ENCODE measurements around the gene CEP95.
"Not testable (repeated sequence)": the region's sequence is repeated elsewhere in the genome, so short reads cannot be mapped to it uniquely, and the experiment has no call there.

The CEP95 gene

DNA sequence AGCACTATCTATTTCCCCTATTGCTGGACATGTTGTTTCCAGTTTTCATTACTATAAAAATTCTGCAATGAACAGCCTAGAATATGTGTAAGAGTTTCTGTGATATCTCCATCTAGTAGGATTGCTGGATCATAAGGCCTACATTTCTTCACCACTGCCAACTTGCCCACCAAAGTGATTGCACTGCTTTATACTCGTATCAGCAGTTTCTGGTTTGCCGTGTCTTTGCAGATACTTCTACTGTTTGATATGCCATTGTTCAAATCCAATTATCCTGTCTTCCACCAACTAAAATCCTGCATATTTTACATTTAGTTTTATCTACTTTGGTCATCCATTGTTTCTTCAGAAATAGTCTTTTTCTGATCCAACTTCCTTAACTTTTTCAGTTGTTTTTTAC lies 21.1 kb downstream of the CEP95 start:
- DNase-seq = no peak

DNA sequence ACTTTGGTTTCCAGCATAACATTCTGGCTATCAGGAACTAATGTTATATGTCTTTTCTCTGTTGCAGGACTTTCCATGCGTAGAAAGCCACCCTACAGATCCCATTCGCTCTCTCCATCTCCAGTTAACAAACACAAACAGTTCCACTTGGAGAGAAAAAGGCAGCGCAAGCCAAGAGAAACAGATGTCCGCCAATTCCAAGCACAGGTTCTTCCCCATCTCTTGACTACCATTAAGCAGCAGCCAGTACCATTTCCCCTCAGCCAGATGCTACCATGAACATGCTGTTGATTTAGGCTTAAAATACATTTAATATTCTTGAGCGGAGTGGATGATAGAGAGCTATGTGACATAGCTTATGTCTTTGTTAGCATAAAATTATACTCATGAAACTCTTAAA lies 22.4 kb downstream of the CEP95 start:
- DNase-seq = no peak

DNA sequence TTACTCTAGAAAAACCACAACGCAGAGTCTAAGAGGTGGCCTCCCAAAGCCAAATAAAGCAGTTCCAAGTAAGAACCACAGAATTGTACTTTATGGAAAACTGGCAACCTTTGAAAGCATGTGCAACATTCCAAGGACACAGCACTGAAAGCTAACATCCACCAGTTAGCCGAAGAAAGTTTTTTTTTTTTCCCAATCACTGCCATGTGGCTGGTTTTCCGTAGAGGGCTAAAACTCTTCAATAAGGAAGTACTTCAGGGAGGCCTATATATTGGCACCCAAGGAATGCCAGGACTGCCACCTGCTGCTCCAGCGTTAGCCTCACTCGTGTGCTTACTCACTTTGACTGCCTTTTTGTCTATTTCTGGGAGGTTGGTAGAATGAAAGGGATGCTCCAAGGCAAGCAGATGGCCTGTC lies 25.2 kb downstream of the CEP95 start:
- no peak for DNase-seq

DNA sequence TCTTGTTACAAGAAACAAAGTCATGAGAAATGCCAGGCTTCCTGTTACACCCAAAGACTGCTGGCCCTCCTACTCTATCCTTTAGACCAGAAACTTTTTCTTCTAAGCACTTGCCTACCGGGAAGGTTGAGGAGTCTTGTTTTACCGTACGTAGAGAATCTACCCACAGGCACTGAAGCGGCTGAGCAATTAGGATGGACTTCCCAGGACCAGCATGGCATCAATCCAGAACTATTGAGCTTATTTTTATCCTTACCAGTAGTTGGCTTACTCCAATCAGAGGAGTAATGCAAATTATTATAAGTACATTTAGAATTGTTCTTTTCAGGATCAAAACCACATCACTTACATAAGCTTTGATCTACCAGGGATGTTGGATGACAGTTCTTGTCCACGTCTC lies 25.6 kb downstream of the CEP95 start:
- no peak for DNase-seq

DNA sequence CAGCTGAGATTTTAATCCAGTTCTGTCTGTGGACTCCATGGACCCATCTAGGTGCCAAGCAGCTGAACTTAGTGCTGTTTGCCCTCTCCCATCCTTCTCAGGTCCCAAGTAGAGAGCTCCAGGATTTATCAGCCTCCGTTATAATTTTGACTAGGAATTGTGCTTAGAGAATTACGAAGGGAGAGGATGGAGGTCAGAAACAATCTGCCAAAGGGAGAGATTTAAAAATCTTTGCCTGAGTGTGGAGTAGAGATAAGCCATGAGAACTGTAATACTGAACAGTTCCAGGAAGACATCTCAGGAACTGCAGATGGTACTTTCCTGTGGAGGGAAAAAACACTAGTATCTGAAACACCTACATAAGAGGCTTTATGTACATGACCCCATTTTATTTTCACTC lies 27.0 kb downstream of the CEP95 start:
- no peak for DNase-seq

DNA sequence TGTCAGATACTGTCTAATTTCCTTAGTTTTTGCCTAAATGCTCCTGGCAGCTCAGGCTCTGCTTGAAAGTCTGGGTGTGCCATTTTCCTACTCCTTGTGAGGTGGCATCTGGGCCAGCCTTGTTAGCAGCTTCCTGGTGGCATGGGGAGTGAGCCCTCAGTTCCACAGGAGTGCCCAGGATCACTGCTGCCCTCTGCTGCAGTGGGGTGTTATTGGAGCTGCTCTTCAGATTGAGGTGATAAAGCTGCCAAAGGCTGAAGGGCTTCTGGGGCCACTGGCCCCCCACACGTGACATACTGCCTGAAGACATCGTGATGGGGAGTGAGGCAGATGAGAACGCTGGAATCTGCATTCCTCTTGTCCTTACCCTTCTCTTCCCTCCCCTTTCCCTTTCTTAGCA lies 27.4 kb downstream of the CEP95 start:
- no peak for DNase-seq

DNA sequence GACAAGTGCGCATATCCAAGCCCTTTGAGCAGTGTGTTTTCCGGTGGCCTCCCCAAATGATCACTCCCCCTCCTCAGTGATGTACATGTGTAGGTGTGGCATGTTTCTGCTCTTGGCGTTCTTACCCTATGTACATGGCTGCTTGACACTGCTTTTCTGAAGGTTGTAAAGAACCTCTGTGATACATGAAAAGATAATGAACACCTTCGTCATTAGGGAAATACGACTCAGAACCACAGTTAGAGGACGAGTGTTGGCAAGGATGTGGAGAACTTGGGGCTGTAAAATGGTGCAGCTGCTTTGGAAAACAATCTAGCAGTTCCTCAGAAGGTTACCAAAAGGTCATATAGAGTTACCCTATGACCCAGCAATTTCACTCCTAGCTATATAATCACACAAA lies 28.6 kb downstream of the CEP95 start:
- no peak for DNase-seq

DNA sequence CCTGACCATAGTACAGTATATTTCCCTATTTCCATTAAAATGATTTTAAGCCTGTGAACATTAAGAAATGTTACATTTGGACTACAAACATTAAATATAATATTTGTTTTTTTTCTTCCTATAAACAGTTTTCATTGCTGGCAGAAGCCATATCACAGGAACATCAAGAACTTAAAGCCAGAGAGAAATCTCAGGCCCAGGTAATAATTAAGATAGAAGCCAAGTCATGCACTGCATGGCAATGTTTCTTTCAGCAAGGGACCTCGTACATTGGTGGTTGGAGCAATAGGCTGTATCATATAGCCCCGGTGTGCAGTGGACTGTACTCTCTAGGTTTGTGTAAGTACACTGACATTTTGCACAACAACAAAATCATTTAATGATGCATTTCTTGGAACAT lies 30.1 kb downstream of the CEP95 start:
- no peak for DNase-seq

DNA sequence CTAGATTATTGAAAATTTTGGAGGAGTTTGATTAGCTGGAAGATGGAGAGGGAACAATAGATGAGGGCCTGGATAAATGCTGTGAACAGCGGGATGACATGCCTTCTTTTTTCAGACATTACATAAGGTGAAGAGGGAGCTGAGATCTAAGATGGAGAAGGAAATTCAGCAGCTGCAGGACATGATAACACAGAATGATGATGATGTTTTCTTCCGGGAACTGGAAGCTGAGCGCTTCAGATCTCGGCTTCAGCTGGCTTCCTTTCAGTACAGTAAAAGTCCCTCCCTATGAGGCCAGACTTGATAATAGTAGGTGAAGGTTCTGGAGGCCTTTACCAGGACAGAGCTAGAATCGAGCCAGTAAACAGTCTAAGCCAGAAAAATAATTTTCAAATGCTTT lies 30.7 kb downstream of the CEP95 start:
- no peak for DNase-seq

DNA sequence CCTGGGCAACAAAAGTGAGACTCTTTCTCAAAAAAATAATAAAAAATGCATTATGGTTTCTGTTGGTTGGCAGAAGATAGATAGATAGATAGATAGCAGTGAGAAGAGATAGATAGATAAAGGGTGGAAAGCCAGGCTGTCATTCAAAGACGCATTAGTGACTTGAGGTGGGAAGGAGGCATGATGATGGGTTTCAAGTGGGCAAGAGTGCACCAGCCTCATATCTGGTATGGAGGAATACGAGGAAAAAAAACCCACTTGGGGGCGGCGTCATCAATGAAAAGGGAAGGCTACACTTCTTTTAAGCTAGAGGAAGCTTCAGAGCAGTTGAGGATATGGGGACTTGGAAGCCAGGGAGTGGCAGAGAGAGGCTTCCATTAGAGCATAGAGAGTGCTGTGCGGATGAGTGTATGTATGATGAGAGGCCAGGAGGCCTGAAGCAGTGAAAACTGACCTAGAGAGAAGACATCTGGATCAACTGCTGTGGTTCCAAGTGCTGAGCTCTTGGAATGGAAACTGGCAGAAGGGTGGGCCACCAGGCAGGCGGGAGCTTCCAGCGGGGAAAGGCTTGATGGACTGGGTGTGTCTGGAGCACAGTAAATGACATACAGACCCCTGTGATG lies 31.8 kb downstream of the CEP95 start:
- DNase-seq = no peak

DNA sequence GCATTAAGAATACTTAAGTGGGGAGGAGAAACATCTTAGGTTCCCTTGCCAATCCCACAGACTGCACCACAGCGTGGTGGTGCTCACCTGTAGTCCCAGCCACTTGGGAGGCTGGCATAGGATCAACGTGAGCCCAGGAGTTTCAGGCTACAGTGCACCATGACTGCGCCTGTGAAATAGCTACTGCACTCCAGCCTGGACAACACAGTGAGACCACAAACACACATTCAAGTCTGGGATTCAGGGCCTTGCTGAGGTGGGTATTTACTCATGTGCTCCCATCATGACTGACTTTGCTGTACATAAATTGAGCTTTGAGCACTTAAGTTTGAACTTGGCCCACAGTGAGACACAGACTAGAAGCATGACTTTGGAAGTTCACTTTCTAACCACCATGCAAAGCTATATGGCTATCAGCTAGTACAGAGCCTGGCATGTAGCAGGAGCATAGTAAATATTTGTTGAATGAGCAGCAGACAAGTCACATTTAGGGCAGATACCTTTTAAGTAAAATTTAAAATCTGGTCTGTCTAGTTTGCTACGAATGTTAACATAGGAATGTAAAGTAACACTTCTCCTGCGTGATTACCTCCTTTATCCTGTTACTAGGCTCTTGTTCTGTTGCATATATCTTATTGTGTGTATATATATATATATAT lies 33.5 kb downstream of the CEP95 start:
- no peak for DNase-seq

DNA sequence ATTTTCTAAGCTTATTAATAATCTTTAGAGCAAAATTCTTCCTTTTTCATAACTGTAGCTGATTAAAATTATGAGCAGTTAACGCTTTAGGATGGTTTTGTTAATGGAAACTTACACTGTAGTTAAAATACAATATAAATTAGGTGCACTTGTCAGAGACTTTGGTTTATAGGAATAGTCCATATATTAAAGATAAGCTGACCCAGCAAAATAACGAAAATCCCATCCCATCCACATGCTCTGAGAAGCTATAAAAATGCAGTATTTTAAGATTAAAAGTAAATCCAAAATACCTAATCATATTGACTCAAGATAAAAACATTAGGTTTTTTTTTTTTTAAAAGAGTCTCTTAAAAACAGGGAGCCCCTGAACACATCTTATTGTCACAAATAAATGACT lies 38.0 kb downstream of the CEP95 start:
- no peak for DNase-seq

DNA sequence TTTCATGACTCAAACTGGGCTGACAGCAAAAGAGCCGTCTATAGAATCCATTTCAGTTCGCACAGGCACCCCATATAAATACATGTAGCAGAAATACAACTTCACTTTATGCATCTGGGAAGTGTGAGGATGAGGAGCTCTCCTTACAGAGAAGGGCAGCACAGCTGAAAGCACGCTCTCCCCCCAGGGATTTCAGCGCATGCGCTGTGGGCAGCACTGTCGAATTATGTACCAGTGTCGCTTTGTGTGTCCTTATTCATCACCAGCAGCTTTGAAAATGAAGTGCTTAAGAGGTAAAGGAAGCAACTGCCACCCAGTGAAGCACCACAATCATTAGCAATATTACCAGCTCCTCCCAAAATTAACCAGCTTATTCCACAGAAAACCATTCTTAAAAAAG lies 39.9 kb downstream of the CEP95 start:
- no peak for DNase-seq

DNA sequence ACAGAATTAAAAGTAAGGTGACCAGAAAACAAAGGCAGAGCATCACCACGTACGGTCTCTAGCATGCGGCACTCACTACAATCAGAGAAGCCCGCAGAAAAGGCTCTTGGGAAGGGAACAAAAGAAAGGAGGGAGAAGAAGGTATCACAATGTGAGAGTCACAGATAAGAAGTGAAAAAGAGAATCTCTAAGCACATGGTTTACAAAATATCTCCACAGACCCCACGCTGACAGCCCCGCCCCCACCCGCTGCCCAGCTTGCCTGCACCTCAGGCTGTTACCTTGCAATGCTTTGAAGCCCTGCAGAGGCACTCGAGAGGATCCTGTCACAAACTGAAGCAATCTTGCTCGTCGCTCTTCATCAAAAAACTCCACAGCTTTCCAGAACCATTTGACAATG lies 40.5 kb downstream of the CEP95 start:
- no peak for DNase-seq

DNA sequence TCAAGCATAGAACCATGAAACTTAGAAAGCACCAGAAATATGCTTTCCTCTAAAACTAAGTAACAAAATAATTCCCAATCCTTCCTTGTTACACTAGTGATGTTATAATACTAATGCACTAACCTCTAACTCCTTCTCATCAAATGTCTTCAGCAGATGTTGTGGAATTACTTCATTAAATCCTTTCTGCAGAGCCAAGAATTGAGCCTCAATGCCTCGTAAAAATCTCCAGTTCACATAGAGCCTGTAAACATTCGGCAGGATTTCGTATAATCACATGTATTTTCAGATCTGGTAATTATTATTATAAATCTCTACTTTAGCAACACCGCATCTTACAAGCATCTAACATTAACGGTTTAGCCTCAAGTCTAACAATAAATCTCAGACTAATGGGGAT lies 44.7 kb downstream of the CEP95 start:
- DNase-seq = no peak

DNA sequence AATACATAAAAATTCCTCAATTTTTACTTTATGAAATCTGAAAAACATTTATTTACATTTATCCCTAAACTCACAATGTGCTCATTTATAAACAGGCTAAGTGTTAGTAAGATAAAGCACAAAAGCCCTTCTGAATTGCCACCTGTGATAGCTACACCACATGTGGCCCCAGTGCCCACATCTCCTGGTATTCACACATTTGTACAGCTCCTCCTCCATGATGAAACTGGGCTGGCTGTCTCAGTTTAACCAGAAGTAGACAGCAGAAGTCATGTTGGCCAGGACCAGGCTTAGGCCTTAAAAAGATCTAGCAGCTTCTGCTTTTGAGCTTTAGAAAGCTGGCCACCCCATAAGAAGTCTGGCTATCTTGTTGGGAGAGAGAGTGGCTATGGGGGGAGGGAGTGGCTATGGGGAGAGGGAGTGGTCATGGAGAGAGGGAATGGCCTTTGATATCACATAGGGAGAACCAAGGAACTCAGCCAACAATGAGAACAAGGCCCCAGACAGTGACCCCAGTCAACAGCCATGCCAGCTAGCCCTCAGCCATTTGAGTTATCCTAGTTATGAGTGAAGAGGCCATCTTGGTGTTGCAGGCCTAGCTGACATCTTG lies 47.4 kb downstream of the CEP95 start:
- no peak for DNase-seq

DNA sequence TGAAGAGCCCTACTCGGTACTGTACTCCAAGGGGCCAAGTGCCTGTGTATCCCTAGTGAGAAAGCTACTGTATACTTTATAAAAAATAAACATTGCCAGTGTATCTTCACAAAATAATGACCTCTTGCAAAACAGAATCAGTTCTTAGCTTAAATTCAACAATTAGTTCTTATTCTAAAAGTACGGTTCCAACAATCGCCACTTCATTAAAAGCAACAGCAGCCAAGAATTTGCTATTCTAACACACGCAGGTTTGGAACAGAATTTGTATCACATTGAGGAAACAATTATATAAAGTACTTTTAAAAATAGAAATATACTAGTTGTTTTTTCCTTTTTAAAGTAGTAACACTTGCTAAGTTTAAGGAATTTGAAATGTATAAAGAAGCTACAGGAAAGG lies 48.5 kb downstream of the CEP95 start:
- DNase-seq = no peak

DNA sequence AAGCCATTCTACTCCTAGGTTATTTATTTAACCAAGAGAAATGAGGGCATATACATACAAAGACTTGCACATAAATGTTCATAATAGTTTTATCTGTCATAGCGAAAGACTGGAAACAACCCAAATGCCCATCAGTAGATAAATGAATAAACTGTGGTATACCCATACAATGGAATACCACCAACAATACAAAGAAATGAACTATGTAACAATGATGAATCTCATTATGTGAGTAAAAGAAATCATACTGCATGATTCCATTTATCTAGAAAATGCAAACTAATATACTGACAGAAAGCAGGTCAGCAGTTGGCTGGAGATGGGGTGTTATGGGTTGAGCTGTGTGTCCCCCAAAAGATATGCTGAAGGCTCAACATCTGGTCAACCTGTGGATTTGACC lies 57.3 kb downstream of the CEP95 start:
- DNase-seq = no peak

DNA sequence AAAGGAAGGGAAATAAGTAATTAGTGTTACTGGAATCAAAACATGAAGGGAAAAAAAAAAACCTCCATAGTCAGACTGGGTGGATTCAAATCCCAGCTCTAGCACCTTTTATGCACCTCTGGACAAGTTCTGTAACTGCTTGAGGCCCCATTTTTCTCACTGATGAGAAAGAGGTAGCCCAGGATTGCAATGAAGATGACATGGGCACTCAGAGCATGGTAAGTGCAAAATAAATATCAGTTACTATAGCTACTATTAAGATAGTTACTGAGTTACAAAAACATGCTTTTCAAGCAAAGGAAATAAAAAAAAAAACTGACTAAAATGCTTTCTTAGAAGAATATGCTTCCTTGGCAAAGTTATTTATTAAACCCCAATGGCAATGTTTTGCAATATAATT lies 58.8 kb downstream of the CEP95 start:
- DNase-seq = no peak

DNA sequence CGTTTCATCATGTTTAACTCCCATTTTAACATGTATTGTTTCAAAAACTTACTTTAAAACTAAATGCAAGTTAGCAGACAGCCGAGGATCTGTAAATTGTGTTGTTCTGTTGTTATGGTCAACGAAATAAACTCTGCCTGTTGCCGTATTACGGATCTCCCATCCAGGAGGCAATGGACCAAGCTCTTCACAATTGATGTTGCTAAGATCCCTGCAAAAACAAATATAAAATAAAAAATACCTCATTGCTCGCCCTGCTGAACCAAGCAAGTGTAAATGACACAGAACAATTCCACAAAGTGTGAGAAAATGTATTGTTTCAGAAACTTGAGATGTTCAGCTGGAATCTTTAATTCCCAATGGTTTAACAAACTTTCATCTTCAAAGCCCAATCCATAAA lies 65.0 kb downstream of the CEP95 start:
- DNase-seq = no peak

DNA sequence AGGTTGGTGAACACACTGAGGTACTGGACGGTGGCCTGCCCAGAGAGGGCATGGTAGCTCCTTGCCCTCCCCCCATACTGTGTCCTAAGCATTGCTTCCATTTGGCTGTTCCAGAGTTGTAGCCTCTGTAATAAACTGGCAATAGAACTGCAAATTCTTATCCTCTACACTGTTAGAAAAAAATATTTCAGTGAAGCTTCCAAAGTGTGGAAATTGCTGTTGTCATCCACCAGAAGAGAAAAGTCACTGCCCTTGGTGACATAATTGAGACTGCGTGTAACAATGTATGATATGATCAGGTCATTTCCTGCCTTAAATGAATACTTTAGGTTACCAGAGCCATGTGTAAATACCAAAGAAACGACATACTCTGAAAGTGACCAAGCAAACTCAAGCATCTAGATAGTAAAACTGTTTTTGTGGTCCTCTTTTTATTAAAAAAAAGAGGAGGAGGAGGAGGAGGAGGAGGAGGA lies 65.9 kb downstream of the CEP95 start:
- no peak for DNase-seq

DNA sequence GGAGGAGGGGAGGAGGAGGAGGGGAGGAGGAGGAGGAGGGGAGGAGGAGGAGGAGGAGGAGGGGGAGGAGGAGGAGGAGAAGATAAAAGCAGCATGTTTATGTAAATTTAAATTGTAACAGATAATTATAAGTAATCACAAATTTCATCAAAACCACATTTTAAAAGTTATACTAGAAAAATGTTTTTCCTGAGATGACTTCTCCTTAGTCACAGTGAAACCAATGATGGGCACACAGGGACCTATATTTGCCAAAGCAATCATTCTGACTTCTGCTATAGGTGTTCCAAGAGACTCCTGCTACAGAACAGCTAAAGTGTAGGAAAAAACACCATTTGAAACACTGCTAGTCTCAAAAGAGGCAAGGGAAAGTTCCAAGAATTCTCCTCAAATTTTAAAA lies 66.4 kb downstream of the CEP95 start:
- no peak for DNase-seq

DNA sequence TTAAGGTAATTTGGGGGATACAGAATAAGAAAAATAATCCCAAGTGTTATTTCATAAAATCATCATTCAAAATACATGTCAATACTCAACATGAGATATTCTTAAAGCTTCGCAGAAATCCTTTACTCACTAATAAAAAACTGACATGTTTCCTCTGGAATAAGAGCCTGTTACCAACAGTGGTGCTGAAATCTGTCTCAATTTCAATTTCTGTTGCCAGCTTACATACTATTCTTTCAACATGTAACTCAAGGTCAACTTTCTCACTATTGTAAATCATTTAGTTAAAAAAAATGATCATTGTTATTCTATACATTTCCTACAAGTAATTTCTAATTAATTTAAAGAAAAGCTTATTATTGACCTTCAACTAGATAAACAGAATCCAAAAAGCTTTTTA lies 67.9 kb downstream of the CEP95 start:
- no peak for DNase-seq

DNA sequence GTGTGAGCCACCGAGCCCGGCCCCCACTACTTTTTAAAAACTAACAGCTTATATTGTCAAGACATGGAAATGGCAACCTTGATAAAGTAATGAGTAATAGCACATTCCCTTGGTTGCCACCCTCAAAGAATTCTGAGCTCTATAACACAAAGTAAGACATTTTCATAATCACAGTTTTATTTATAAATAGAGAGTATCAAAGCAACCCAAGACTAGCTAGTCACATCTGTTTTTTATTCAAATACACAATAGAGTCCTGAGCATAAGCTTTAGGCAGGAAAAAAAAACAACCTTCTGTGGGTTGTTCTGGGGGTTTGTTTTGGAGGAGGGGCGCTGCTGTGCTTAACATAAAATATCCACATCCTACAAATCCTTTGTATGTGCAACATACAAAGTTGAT lies 68.7 kb downstream of the CEP95 start:
- DNase-seq = no peak

DNA sequence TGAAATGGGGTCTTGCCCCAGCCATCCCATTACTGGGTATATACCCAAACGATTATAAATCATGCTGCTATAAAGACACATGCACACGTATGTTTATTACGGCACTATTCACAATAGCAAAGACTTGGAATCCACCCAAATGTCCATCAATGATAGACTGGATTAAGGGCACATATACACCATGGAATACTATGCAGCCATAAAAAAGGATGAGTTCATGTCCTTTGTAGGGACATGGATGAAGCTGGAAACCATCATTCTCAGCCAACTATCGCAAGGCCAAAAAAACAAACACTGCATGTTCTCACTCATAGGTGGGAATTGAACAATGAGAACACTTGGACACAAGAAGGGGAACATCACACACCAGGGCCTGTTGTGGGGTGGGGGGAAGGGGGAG lies 70.2 kb downstream of the CEP95 start:
- not testable (repeated sequence) for DNase-seq
